Measurements from ENCODE around the gene DCAF10. TPM values are rescaled to one million over a fixed set of nuclear protein-coding genes. Genes with fewer than 3 reads are reported as not detected.

DCAF10 gene
- total RNA-seq, 1 experiment from 2014 or later: 11.8 TPM

DNA sequence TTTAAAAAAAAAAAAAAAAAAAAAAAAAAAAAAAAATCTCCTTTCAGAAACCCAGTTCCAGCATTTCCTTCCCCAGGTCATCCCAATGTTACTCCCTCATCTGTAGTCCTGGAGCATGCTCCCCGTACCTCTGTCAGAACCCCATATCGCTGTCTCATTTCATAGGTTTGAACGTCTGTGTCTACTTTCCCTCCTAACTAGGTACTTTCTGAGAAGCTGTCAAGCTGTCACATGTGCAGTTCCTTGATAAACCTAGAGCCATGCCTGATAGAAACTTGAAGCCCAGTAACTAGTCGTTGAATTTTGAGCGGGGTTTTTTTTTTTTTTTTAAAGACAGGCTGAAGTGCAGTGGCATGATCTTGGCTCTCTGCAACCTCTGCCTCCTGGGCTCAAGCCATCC is 31.3 kb upstream of the DCAF10 start:
- BruUV-seq (replicated peaks): no TSS peak
- no peaks in the 10 kb centered on the region for H3K4me1 ChIP-seq (ENCODE audit: insufficient read depth, low read length)
- H4K20me1 ChIP-seq (ENCODE audit: low read length): no peaks in the 10 kb centered on the region
- ATAC-seq (no peak), DNase-seq (no peak)
- H3K79me2 ChIP-seq (ENCODE audit: low read length): no peaks in the 10 kb centered on the region
- TF ChIP-seq, protein P1, sequence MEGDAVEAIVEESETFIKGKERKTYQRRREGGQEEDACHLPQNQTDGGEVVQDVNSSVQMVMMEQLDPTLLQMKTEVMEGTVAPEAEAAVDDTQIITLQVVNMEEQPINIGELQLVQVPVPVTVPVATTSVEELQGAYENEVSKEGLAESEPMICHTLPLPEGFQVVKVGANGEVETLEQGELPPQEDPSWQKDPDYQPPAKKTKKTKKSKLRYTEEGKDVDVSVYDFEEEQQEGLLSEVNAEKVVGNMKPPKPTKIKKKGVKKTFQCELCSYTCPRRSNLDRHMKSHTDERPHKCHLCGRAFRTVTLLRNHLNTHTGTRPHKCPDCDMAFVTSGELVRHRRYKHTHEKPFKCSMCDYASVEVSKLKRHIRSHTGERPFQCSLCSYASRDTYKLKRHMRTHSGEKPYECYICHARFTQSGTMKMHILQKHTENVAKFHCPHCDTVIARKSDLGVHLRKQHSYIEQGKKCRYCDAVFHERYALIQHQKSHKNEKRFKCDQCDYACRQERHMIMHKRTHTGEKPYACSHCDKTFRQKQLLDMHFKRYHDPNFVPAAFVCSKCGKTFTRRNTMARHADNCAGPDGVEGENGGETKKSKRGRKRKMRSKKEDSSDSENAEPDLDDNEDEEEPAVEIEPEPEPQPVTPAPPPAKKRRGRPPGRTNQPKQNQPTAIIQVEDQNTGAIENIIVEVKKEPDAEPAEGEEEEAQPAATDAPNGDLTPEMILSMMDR (conservative IDR thresholded peaks at IDR 0.05; ENCODE audit: low read depth, low read length): no peak
- H3K9me3 ChIP-seq (ENCODE audit: low read length): no peaks in the 10 kb centered on the region
- no peak overlapping the region for H3K4me3 ChIP-seq (ENCODE audit: low read length)
- H2AFZ ChIP-seq (ENCODE audit: low read length): no peak overlapping the region
- intact Hi-C loops (cut with micrococcal nuclease): no loop called here
- H3K27ac ChIP-seq (ENCODE audit: low read length): no peak overlapping the region
- no peaks in the 10 kb centered on the region for H3K36me3 ChIP-seq (ENCODE audit: low read depth, low read length)
- H3K4me2 ChIP-seq (ENCODE audit: low read length): no peak overlapping the region
- no peaks in the 10 kb centered on the region for H3K9me2 ChIP-seq (replicated peaks; ENCODE audit: low read length)
- no peaks in the 10 kb centered on the region for H3F3A ChIP-seq (ENCODE audit: low read length, unreplicated experiment)
- ChIA-PET CTCF (no interaction called here), POLR2A (ENCODE audit: unreplicated experiment) (no interaction called here)
- H3K9ac ChIP-seq (ENCODE audit: low read length): no peak overlapping the region
- H3K27me3 ChIP-seq (ENCODE audit: low read length): no peaks in the 10 kb centered on the region

DNA sequence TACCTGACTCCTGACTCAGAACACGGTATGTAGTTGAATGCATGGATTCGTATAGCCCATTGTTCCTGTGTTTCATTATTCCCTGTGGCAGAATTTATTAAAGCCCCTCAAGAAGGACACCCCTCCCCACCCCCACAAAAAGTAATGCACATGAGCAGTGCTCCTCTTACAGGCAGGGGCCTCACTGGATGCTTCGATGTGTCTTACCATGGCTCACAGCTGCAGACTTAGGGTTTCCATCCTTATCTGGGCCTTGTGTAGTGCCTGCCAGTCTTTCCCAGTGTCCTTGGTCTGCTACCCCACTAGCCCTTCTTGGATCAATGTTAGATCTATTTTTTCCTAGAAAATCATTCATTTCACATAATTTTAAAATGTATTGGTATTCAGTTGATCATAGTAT is 30.6 kb upstream of the DCAF10 start:
- BruUV-seq (replicated peaks): no TSS peak
- Histone ChIP-seq H3K79me2 (ENCODE audit: low read length) (no peaks in the 10 kb centered on the region), H4K20me1 (ENCODE audit: low read length) (no peaks in the 10 kb centered on the region), H3K4me3 (ENCODE audit: low read length) (no peak overlapping the region), H3K9ac (ENCODE audit: low read length) (no peak overlapping the region), H2AFZ (ENCODE audit: low read length) (no peak overlapping the region), H3K9me3 (ENCODE audit: low read length) (no peaks in the 10 kb centered on the region), H3K27me3 (ENCODE audit: low read length) (no peaks in the 10 kb centered on the region), H3F3A (ENCODE audit: low read length, unreplicated experiment) (no peaks in the 10 kb centered on the region), H3K9me2 (replicated peaks; ENCODE audit: low read length) (no peaks in the 10 kb centered on the region), H3K27ac (ENCODE audit: low read length) (no peak overlapping the region), H3K36me3 (ENCODE audit: low read depth, low read length) (no peaks in the 10 kb centered on the region), H3K4me2 (ENCODE audit: low read length) (no peak overlapping the region), H3K4me1 (ENCODE audit: insufficient read depth, low read length) (peaks cover 6% of the 10 kb centered on the region)
- CTCF ChIA-PET: interaction anchor here (0.6 kb wide), 1 partner anchor 27 kb away, joined by 10 read pairs; no protein-coding TSS in a partner anchor
- POLR2A ChIA-PET (ENCODE audit: unreplicated experiment): no interaction called here
- TF ChIP-seq EZH2phosphoT487 (IDR thresholded peaks at IDR 0.05; ENCODE audit: borderline replicate concordance, low read length) (no peak), EZH2 (IDR thresholded peaks at IDR 0.05; ENCODE audit: low read length, unreplicated experiment) (no peak)
- TF ChIP-seq, protein P1 (conservative IDR thresholded peaks at IDR 0.05; ENCODE audit: low read depth, low read length): no peak
- ATAC-seq: no peak
- DNase-seq: no peak
- intact Hi-C loops (cut with micrococcal nuclease): no loop called here

DNA sequence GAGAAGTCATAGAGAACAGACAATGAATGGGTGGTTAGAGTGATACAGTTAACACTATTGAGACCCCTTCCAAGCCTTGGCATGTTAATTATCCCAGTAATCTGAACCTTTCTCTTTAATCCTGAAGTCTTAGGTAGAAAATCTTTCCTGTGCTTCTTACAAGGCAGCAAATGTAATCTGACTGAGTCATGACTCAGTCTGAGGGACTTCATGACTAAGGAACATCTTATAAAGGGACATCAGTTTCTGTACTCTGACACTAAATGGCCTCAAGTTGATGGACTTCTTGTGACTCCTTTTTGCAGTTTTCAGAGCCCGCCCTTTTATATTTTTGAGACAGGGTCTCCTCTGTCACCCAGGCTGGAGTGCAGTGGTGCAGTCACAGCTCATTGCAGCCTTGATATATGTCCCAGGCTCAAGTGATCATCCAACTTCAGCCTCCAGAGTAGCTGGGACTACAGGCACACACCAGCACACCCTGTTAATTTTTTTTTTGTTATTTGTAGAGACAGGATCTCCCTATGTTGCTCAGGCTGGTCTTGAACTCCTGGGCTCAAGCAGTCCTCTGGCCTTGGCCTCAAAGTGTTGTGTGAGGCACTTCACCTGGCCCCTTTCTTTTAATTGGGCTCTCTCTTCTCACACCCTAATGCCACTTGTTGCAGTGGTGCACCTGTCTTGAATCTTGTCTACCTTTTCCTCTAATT is 25.2 kb upstream of the DCAF10 start:
- Histone ChIP-seq H3K79me2 (ENCODE audit: low read length) (no peaks in the 10 kb centered on the region), H3K36me3 (ENCODE audit: low read depth, low read length) (peaks cover 25% of the 10 kb centered on the region), H3K4me1 (ENCODE audit: insufficient read depth, low read length) (peaks cover 16% of the 10 kb centered on the region), H2AFZ (ENCODE audit: low read length) (no peak overlapping the region), H3K4me2 (ENCODE audit: low read length) (no peak overlapping the region), H3K27ac (ENCODE audit: low read length) (peak overlapping the region; percentile 51), H4K20me1 (ENCODE audit: low read length) (no peaks in the 10 kb centered on the region), H3K9me2 (replicated peaks; ENCODE audit: low read length) (no peaks in the 10 kb centered on the region), H3K9ac (ENCODE audit: low read length) (no peak overlapping the region), H3K4me3 (ENCODE audit: low read length) (no peak overlapping the region), H3K9me3 (ENCODE audit: low read length) (no peaks in the 10 kb centered on the region), H3K27me3 (ENCODE audit: low read length) (no peaks in the 10 kb centered on the region), H3F3A (ENCODE audit: low read length, unreplicated experiment) (no peaks in the 10 kb centered on the region)
- DNase-seq: peak; percentile 33
- CTCF ChIA-PET: no interaction called here
- intact Hi-C loops (cut with micrococcal nuclease): loop anchor here (5.0 kb wide), 1 partner anchor 67 kb away; no protein-coding TSS in a partner anchor
- ATAC-seq: peak; percentile 32
- TF ChIP-seq EZH2phosphoT487 (IDR thresholded peaks at IDR 0.05; ENCODE audit: borderline replicate concordance, low read length): no peak
- TF ChIP-seq EZH2 (IDR thresholded peaks at IDR 0.05; ENCODE audit: low read length, unreplicated experiment): no peak
- TF ChIP-seq, protein P1 (conservative IDR thresholded peaks at IDR 0.05; ENCODE audit: low read depth, low read length): no peak
- no TSS peak for BruUV-seq (replicated peaks)
- POLR2A ChIA-PET (ENCODE audit: unreplicated experiment): no interaction called here
